Uterus (tissue), 4 donors: Measurements from ENCODE around the gene GKN2. TPM values are rescaled to one million over a fixed set of nuclear protein-coding genes. Genes with fewer than 3 reads are reported as not detected.

Experiments used
- DNase-seq, 2 donors: peaks; one replicate each; pipeline ENCODE4 v3.0.0-alpha.2; 2019 to 2020
- H3K27ac ChIP-seq, 2 donors: fragments of 200-600 bp; sonication (generic); 1 replicate in 1 of 2; 2 replicates in 1 of 2; pipeline ENCODE4 v1.5.1; 2016 to 2018
- H3K27me3 ChIP-seq, 2 donors: fragments of 200-600 bp; sonication (generic); one replicate each; pipeline ENCODE4 v1.5.1; 2018 to 2019; ENCODE audit warnings: control low read depth in 1 of 2
- H3K36me3 ChIP-seq, 2 donors: fragments of 200-600 bp; sonication (generic); one replicate each; pipeline ENCODE4 v1.5.1; 2019; ENCODE audit warnings: control low read depth in 1 of 2
- H3K4me1 ChIP-seq, 2 donors: fragments of 200-600 bp; sonication (generic); one replicate each; pipeline ENCODE4 v1.5.1; 2018 to 2019; ENCODE audit warnings: control low read depth in 1 of 2
- H3K4me3 ChIP-seq, 2 donors: fragments of 200-600 bp; sonication (generic); 1 replicate in 1 of 2; 2 replicates in 1 of 2; pipeline ENCODE4 v1.5.1; 2018 to 2019; ENCODE audit warnings: mild to moderate bottlenecking in 1 of 2
- H3K9me3 ChIP-seq, 2 donors: fragments of 200-600 bp; sonication (generic); one replicate each; pipeline ENCODE4 v1.5.1; 2019; ENCODE audit warnings: control low read depth in 1 of 2
- POLR2A ChIP-seq, 2 donors: fragments of 450-650 bp; IDR thresholded peaks; one replicate each; pipeline ENCODE4 v1.6.1; 2016; ENCODE audit warnings: antibody characterized with exemption in 2 of 2, mild to moderate bottlenecking in 1 of 2, moderate library complexity in 1 of 2
- intact Hi-C: fragments of 100-400 bp; cut with DNase I; formaldehyde crosslinking; loops from one replicate; pipeline ENCODE4 v1.15.1; 2023; ENCODE audit warnings: low total_unique reads
- total RNA-seq, 4 donors: library from RNA; depleted of rRNA in 3 of 4; stranded (reverse); fragments of >200 nt in 3 of 4; gene quantifications; one replicate each; pipeline versions ENCODE4 v1.1.0 to v1.2.4, GENCODE V29; 2014 to 2023
- TF ChIP-seq, protein P1 (sequence below), 4 experiments: fragments of 200-600 bp in 2 of 4; fragments of 450-650 bp in 2 of 4; sonication (generic) in 2 of 4; IDR thresholded peaks; one replicate each; pipeline ENCODE4 v1.5.1; 2016 to 2019; ENCODE audit warnings: antibody characterized with exemption in 4 of 4, mild to moderate bottlenecking in 2 of 4, moderate library complexity in 1 of 4
- donor health status: DM: yes; HTN: yes; CAD: no.

GKN2 gene
- total RNA-seq, 4 donors from 2014 or later = not detected

DNA sequence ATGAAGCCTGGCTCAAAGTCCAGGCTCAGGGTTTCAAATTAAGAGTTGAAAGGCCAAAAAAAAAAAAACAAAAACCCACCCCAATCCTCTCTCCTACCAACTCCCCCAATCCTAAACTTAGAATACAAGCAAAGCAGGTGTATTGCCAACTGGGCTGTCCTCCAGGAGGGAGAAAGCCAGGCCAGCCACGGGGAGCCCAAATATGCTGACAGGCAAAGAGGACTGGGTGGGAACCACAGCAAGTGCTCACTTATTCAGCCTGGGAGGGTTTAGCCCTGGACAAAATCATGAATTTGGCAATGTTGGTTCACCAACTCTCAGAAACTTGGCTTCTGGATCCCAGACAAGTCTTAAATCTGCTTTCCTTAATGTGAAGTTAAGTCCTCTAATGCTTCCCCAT is 36.5 kb downstream of the GKN2 start:
- Histone ChIP-seq H3K27ac (no peak overlapping the region), H3K4me1 (no peaks in the 10 kb centered on the region), H3K36me3 (no peaks in the 10 kb centered on the region), H3K27me3 (no peaks in the 10 kb centered on the region), H3K4me3 (no peak overlapping the region), H3K9me3 (no peaks in the 10 kb centered on the region)
- TF ChIP-seq, protein P1, sequence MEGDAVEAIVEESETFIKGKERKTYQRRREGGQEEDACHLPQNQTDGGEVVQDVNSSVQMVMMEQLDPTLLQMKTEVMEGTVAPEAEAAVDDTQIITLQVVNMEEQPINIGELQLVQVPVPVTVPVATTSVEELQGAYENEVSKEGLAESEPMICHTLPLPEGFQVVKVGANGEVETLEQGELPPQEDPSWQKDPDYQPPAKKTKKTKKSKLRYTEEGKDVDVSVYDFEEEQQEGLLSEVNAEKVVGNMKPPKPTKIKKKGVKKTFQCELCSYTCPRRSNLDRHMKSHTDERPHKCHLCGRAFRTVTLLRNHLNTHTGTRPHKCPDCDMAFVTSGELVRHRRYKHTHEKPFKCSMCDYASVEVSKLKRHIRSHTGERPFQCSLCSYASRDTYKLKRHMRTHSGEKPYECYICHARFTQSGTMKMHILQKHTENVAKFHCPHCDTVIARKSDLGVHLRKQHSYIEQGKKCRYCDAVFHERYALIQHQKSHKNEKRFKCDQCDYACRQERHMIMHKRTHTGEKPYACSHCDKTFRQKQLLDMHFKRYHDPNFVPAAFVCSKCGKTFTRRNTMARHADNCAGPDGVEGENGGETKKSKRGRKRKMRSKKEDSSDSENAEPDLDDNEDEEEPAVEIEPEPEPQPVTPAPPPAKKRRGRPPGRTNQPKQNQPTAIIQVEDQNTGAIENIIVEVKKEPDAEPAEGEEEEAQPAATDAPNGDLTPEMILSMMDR (IDR thresholded peaks at IDR 0.05) = no peak
- no peak for TF ChIP-seq POLR2A (IDR thresholded peaks at IDR 0.05)
- intact Hi-C loops = loop anchor here (5.0 kb wide), 1 partner anchor 169 kb away; no protein-coding TSS in a partner anchor
- DNase-seq = peak in 1 of 2 donors; percentile 49

DNA sequence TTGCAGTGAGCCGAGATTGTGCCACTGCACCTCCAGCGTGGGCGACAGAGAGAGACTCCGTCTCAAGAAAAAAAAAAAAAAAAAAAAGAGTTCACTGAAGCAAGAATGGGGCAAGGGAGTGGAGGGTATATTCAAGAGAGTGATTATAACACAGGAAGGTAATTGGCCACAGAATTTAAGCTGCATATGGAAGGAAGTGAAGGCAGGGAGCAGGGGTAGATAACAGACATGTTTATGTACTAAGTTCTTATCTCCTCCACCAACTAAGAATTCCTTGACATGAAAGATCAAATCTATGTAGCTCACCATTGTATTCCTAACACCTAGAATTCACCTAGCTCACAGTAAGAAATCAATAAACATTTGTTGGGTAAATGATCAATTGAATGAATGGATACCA is 37.3 kb downstream of the GKN2 start:
- no peaks in the 10 kb centered on the region for H3K9me3 ChIP-seq
- no peak overlapping the region for H3K27ac ChIP-seq
- intact Hi-C loops = loop anchor here (5.0 kb wide), 1 partner anchor 168 kb away; no protein-coding TSS in a partner anchor
- H3K27me3 ChIP-seq = no peaks in the 10 kb centered on the region
- TF ChIP-seq, protein P1 (IDR thresholded peaks at IDR 0.05) = no peak
- TF ChIP-seq POLR2A (IDR thresholded peaks at IDR 0.05) = no peak
- H3K4me1 ChIP-seq = no peaks in the 10 kb centered on the region
- H3K36me3 ChIP-seq = no peaks in the 10 kb centered on the region
- H3K4me3 ChIP-seq = no peak overlapping the region
- DNase-seq = no peak

DNA sequence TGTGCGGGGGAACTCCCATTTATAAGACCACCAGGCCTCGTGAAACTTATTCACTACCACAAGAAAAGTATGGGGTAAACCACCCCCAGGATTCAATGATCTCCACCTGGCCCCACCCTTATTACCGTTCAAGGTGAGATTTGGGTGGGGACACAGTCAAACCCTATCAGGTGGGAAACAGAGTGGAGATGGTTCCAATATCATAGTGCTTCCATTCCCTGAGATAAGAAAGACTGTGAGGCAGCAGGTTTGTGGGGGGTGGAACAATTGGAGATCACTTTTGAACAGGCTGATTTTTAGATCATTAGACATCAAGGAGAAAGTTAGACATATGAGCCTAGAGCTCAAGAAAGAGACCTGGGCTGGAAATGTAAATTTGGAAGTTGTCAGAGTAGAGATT is 39.3 kb downstream of the GKN2 start:
- Histone ChIP-seq H3K4me3 (no peak overlapping the region), H3K4me1 (no peaks in the 10 kb centered on the region), H3K36me3 (no peaks in the 10 kb centered on the region), H3K27me3 (no peaks in the 10 kb centered on the region), H3K27ac (no peak overlapping the region), H3K9me3 (no peaks in the 10 kb centered on the region)
- no peak for TF ChIP-seq POLR2A (IDR thresholded peaks at IDR 0.05)
- TF ChIP-seq, protein P1 (IDR thresholded peaks at IDR 0.05) = no peak
- no peak for DNase-seq
- intact Hi-C loops = no loop called here

DNA sequence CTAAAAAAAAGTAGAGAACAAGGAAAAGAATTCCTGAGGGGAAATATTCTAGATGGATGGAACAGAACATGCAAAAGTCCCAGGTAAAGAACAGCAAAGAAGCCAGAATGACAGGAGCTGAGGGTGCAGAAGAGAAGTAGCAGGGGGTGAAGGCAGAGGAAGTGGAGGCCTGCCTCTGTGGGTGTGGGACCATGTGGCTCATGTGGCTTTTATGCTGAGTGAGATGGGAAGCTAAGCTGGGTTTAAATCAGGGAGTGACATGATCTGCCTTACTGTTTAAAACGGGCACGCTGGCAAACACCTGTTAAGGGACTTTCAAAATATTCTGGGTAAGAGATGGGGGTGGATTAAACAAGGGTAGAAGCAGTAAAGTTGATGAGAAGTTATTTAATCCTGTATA is 40.0 kb downstream of the GKN2 start:
- Histone ChIP-seq H3K9me3 (no peaks in the 10 kb centered on the region), H3K27ac (no peak overlapping the region), H3K27me3 (no peaks in the 10 kb centered on the region), H3K4me3 (no peak overlapping the region), H3K4me1 (no peaks in the 10 kb centered on the region), H3K36me3 (no peaks in the 10 kb centered on the region)
- DNase-seq = no peak
- intact Hi-C loops = no loop called here
- TF ChIP-seq, protein P1 (IDR thresholded peaks at IDR 0.05) = no peak
- TF ChIP-seq POLR2A (IDR thresholded peaks at IDR 0.05) = no peak

DNA sequence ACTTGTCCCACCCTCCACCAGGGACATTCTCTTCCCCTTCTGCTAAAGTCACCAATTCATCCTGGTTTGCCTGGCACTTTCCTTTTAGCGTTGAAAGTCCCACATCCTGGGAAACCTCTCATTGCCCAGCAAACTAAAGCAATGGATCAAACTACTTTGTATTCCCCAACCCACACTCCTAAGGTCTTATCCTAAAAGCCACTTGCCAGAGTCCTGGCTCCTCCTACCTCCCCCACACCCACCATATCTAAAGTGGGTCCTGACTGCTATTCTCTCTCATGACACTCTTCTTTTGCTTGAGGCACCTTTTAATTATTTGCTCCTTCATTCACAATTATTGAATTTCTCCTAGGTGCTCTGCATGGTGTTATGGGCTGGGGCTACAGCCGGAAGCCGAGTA is 40.6 kb downstream of the GKN2 start:
- TF ChIP-seq POLR2A (IDR thresholded peaks at IDR 0.05) = no peak
- TF ChIP-seq, protein P1 (IDR thresholded peaks at IDR 0.05) = no peak
- H3K4me1 ChIP-seq = no peaks in the 10 kb centered on the region
- H3K27ac ChIP-seq = no peak overlapping the region
- H3K4me3 ChIP-seq = no peak overlapping the region
- H3K9me3 ChIP-seq = no peaks in the 10 kb centered on the region
- DNase-seq = no peak
- intact Hi-C loops = no loop called here
- H3K27me3 ChIP-seq = no peaks in the 10 kb centered on the region
- H3K36me3 ChIP-seq = no peaks in the 10 kb centered on the region
